T-helper 9 cell (primary cell): ENCODE data around the gene AGTRAP.

ENCODE experiments used
- DNase-seq: peaks from one replicate; pipeline ENCODE4 v3.0.0-alpha.2; 2020

AGTRAP gene

DNA sequence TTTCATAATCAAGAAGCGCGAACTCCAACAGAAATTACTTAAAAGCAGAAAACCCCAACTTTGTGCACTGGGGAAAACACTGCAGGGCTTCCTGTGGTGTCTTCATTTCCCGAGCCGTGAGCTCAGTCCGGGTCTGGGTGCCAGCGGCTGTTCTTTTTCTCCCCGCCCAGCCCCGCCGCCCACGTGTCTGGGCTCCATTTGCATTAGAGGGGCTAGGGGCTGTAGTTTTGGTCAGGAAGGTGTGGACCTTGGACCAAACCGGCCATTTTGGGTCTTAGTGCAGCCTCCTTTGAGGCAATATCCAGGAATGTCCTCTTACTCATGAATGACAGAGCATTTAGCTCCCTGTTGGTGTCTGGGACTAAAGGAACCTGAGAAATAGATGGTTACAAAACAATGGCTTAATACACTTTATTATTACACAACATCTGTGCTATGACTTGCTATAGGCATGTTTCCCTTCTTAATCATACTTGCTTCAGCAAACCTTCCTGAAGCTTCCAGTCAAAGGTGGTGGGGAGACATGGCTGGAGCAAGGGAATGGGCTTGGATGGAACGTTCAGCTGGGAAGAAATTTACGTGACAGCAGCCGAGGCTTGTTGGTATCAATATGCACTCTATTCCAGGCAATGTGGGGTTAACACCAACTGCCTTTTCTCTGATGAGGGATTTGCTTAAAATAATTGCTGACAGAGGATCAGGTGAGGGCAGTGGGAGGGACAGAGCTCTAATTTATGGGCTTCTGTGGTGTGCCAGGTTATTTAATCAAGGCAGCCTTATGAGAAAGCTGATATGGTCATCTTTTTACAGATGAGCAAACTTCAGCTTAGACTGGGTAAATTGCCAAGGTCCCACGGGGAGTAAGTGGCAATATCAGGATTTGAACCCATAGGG lies 1.1 kb downstream of the AGTRAP start:
- peak; percentile 27 for DNase-seq

DNA sequence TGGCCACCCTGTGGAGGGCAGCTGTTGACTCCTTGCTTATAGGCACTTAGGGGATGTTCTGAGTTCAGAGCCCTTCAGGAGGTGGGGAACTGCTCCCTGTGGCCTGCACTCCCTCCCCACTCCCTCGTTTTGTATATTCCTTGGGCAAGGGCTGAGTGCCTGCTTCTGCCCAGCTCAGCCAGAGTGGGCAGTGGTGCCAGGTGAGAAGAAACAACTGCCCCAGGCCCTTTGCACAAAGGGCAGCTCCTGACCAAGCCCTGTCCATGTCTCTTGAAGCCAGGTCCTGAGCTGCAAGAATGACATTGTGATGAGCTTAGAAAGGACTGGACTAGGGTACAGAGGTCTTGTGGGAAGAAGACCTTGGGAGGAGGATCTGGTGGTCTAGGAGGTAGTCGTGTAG lies 2.2 kb downstream of the AGTRAP start:
- no peak for DNase-seq

GRCh38 chr1:11738783-11739182 lies 2.8 kb downstream of the AGTRAP start:
- no peak for DNase-seq

- DNase-seq = no peak
Measured at GRCh38 chr1:11740258-11741192, 4.6 kb downstream of the AGTRAP start.

DNA sequence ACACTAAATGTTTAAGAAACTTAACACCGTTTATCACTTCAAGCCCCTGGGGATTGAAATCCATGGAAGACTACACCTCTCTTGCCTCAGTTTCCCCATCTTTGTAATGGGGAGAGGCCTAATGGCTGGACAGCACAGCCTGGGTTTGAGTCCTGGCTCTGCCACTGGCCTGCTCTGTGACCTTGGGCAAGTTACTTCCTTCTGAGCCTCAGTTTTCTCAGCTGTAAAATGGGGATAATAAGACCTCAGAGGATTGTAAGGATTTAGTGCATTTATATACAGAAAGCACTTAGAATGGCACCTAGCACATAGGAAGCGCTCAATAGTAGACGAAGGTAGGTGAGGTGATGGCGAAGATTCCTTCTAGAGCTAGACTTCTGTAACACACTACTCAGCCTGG lies 5.5 kb downstream of the AGTRAP start:
- no peak for DNase-seq

DNA sequence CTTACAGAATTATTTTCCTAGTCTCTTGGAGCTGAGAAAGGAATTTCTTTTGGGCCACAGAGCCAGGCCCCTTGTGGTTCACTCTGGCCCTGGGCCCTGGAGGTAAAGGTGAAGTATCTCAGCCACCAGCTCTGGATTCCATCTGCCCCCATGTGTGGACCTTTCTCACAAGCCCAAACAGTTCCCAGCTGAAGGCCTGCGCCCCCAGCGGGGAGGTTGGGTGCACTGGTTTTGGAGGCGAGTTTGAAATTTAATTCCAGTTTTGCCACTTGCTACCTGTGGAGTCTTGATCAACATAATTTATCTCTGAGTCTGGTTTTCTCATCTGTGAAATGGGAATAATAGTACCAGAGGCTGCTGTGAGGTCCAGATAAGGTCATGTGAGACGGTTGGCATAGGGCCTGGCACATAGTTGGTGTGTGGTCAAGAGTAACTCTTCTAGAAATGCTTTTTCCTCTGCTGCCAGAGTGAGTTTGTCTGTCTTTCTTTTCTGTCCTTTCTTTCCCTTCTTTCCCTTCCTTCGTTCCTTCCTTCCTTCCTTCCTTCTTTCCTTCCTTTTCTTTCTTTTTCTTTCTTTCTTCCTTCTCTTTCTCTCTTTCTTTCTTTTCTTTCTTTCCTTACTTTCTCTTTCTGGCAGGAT lies 6.1 kb downstream of the AGTRAP start:
- no peak for DNase-seq

DNA sequence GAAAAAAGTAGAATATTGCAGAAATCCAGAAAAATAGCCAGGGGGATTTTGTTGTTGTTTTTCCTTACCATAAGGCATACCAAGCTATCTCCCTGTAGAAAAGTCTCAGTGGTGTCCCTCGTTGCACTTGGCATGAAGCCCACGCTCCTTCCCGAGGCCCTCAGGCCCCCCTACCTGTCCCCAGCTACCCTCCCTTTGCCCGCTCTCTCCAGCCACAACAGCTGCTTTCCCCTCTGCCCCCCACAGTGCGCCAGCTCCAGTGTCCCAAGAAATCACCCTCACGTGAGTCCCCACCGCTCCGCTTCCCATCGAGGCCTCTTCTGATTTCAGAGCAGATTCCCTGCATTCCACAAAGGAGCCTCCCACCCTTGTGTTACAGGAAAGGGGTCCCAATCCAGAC lies 8.4 kb downstream of the AGTRAP start:
- no peak for DNase-seq

DNA sequence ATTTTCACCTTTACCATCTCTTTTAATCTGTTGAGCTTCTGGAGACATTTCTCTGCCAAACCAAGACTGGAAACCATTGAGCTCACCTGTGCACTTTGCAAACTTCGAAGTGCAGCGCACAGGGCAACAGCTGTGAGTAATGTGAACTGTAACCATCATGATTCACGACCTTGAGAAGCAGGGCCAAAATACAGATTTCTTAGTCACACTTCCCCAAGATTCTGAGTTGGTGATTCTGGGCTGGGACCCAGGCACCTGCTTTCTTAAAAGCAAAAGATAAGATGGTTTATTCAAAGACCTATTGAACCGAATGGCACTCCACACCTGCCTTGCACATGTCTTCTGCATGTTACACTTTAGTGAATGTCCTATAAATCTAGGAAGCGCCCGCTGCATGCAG lies 10.2 kb downstream of the AGTRAP start:
- DNase-seq = no peak

- no peak for DNase-seq
Measured at GRCh38 chr1:11746795-11747487, 11.0 kb downstream of the AGTRAP start.

- DNase-seq = no peak
Measured at GRCh38 chr1:11748294-11749202, 12.6 kb downstream of the AGTRAP start.

DNA sequence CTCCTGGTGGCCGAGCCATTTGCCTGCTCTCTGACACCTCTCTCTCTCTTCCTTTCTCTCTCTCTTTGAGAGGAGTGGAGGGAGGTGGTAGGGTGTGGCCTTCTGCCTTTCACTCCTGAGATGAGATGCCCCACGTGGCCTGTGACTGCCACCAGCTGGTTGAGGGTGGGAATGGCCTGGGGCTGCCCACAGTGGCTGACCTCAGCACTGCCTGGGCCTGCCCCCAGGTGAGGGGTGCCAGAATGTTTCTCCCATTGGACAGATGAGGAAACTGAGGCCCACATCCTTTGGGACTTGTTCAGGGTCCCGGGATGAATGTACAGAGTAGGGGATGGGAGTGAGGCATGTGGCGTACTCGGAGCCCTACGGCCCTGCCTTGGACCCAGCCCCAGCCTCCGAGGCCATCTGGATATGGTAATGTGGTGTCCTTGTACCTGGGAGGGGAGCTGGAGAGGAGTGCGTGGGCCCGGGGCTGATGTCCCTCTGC lies 13.3 kb downstream of the AGTRAP start:
- DNase-seq = no peak

DNA sequence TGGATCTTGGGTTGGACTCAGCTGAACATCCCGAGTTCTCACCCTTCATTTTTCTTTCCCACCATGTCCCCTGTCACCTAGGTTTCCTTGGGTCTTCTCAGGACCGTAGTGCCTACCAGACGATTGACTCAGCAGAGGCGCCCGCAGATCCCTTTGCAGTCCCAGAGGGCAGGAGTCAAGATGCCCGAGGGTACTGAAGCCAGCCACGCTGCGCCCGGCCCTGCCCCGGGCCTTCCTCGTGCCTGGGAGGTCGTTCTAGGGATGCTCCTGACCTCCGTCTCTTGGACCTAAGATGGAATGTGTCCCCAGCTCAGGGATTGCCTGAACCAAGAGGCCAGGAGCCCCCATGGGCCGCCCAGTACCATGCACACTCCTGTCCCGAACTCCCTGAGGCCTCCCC lies 14.1 kb downstream of the AGTRAP start:
- DNase-seq = no peak

DNA sequence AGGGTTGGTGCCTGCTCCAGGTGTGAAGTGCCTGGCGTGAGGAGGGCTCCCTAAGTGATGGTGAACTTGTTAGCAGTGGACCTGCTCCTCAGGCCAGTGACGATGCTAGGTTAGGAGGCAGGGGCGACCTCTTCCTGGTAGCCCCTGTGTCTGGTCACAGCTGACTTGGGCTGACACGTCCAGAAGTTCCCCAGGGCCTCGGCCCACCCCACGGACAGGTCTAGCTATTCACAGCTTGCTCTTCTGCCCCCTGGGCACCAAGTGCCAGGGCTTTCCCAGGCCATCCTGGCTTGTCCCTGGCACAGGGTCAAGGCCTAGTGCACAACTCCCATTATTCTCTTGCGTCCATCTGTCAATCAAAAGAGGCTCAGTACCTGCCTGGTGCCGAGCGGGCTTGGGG lies 15.2 kb downstream of the AGTRAP start:
- DNase-seq = no peak

DNA sequence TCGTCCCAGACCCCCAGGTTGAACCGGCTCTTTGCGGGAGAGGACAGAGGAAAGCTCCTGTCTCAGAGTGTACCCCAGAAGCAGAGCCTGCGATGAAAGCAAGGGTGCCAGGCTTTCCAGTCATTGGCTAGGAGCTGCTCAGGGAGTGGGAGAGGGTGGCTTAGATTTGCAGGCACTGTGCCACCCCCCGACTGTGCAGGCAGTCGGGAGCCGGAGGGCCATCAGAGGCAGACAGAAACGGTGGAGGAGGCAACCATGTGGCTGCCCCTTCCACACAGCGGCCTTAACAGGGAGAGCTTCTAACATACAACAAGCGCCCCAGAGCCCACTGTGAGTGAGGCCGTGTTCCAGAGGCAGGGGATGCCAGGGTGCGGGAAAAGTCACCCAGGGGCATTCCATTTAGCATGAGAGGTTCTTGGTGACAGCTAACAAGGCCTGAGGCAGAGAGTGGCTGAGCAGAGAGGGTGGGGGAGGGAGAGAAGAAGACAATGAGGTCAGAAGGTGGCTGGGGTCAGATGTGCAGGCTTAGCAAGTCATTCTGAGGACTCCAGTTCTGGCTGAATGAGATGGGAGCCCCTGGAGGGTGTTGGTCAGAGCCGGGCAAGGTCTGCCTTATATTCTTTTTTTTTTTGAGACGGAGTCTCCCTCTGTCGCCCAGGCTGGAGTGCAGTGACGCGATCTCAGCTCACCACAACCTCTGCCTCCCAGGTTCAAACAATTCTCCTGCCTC lies 16.6 kb downstream of the AGTRAP start:
- no peak for DNase-seq

DNA sequence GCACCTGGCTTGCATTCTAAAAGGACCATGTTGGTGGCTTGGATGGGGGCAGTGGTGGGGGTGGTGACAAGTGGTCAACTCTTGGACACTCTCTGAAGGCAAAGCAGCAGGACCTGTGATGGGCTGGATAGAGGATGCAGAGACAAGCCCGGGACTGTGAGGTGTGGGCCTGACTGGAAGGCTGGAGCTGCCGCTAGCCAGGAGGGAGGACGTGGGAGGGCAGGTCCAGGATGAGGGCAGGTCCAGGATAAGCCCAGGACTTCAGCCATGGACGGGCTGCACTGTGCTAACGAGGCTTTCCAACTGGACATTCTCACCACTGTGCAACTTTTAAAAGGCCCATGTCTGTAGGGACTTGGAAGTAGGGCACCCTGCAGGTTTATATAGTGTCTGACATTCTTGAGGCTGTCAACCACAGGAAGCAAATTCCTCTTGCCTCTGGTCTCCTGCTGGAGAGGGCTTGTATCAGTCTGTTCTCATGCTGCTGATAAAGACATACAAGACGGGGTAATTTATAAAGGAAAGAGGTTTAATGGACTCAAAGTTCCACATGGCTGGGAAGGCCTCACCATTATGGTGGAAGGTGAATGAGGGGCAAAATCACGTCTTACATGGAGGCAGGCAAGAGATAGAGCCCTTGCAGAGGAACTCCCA lies 17.7 kb downstream of the AGTRAP start:
- DNase-seq = no peak

- DNase-seq = no peak
Measured at GRCh38 chr1:11757047-11757446, 21.1 kb downstream of the AGTRAP start.

- no peak for DNase-seq
Measured at GRCh38 chr1:11759791-11760190, 23.9 kb downstream of the AGTRAP start.

- DNase-seq = no peak
Measured at GRCh38 chr1:11761285-11761684, 25.3 kb downstream of the AGTRAP start.

GRCh38 chr1:11761988-11762406 lies 26.1 kb downstream of the AGTRAP start, which contains the start of gene C1orf167:
Gene C1orf167 (plus strand): TSS chr1:11762193. CDS start chr1:11764401, 2,208 bp downstream.
- no peak for DNase-seq

GRCh38 chr1:11764115-11764514 lies 28.2 kb downstream of the AGTRAP start:
- DNase-seq = no peak
